Mucosa of stomach (tissue), 1 donor: ENCODE measurements around the gene SLC9A8.
"Not testable (repeated sequence)": the region's sequence is repeated elsewhere in the genome, so short reads cannot be mapped to it uniquely, and the experiment has no call there.

Experiments
- H3K27me3 ChIP-seq: one replicate; pipeline ENCODE4 v1.7.0; 2013; ENCODE audit warnings: mild to moderate bottlenecking, low read length; ENCODE audit not compliant: control insufficient read depth, insufficient read depth
- H3K36me3 ChIP-seq: one replicate; pipeline ENCODE4 v1.7.0; 2013; ENCODE audit warnings: low read length; ENCODE audit not compliant: control insufficient read depth, insufficient read depth
- H3K4me1 ChIP-seq: one replicate; pipeline ENCODE4 v1.7.0; 2013; ENCODE audit warnings: mild to moderate bottlenecking, low read length; ENCODE audit not compliant: control insufficient read depth, insufficient read depth
- H3K4me3 ChIP-seq: one replicate; pipeline ENCODE4 v1.7.0; 2013; ENCODE audit warnings: low read length
- H3K9ac ChIP-seq: one replicate; pipeline ENCODE4 v1.7.0; 2013; ENCODE audit warnings: mild to moderate bottlenecking, low read length, moderate library complexity
- H3K9me3 ChIP-seq: one replicate; pipeline ENCODE4 v1.7.0; 2013; ENCODE audit warnings: mild to moderate bottlenecking, low read length, moderate library complexity; ENCODE audit not compliant: control insufficient read depth
- donor health status: Pancreatic carcinoma.

The SLC9A8 gene

GRCh38 chr20:49812507-49813304, at the start of gene SLC9A8:
Gene SLC9A8, plus strand, starts transcription at chr20:49812828. Its CDS starts 95 bp downstream, at chr20:49812923.
- Histone ChIP-seq H3K9me3 (no peaks in the 10 kb centered on the region), H3K4me1 (peaks cover 28% of the 10 kb centered on the region), H3K36me3 (no peaks in the 10 kb centered on the region), H3K9ac (peak within 1 kb of the TSS; percentile 89), H3K4me3 (peak within 1 kb of the TSS; percentile 95), H3K27me3 (no peaks in the 10 kb centered on the region)

- Histone ChIP-seq H3K4me3 (no peak overlapping the region), H3K4me1 (peaks cover 27% of the 10 kb centered on the region), H3K9ac (no peak overlapping the region)
Measured at GRCh38 chr20:49762940-49763766, 49.5 kb upstream of the SLC9A8 start.

GRCh38 chr20:49765413-49765736, 47.3 kb upstream of the SLC9A8 start:
- no peak overlapping the region for H3K4me3 ChIP-seq

More at GRCh38 chr20:49762940-49763766, 49.5 kb upstream of the SLC9A8 start:
- H3K36me3 ChIP-seq, result no peaks in the 10 kb centered on the region
- no peaks in the 10 kb centered on the region for H3K27me3 ChIP-seq
- no peaks in the 10 kb centered on the region for H3K9me3 ChIP-seq

GRCh38 chr20:49765846-49766541, 46.6 kb upstream of the SLC9A8 start:
- Histone ChIP-seq H3K27me3 (no peaks in the 10 kb centered on the region), H3K9me3 (no peaks in the 10 kb centered on the region), H3K36me3 (no peaks in the 10 kb centered on the region), H3K4me3 (no peak overlapping the region), H3K4me1 (peaks cover 47% of the 10 kb centered on the region), H3K9ac (no peak overlapping the region)

More at GRCh38 chr20:49765413-49765736, 47.3 kb upstream of the SLC9A8 start:
- Histone ChIP-seq H3K36me3 (no peaks in the 10 kb centered on the region), H3K4me1 (peaks cover 41% of the 10 kb centered on the region), H3K27me3 (no peaks in the 10 kb centered on the region), H3K9ac (no peak overlapping the region), H3K9me3 (no peaks in the 10 kb centered on the region)

GRCh38 chr20:49766979-49767521, 45.6 kb upstream of the SLC9A8 start:
- Histone ChIP-seq H3K9ac (no peak overlapping the region), H3K9me3 (no peaks in the 10 kb centered on the region), H3K4me3 (no peak overlapping the region), H3K36me3 (no peaks in the 10 kb centered on the region), H3K27me3 (no peaks in the 10 kb centered on the region), H3K4me1 (peaks cover 56% of the 10 kb centered on the region)

- Histone ChIP-seq H3K4me1 (peaks cover 67% of the 10 kb centered on the region), H3K36me3 (no peaks in the 10 kb centered on the region), H3K27me3 (no peaks in the 10 kb centered on the region), H3K9ac (peak overlapping the region; percentile 14), H3K4me3 (peak overlapping the region; percentile 3), H3K9me3 (no peaks in the 10 kb centered on the region)
Measured at GRCh38 chr20:49768204-49769047, 44.2 kb upstream of the SLC9A8 start.

- H3K9me3 ChIP-seq, result no peaks in the 10 kb centered on the region
- H3K9ac ChIP-seq, result no peak overlapping the region
- no peaks in the 10 kb centered on the region for H3K27me3 ChIP-seq
- H3K4me1 ChIP-seq, result peaks cover 71% of the 10 kb centered on the region
- no peak overlapping the region for H3K4me3 ChIP-seq
- no peaks in the 10 kb centered on the region for H3K36me3 ChIP-seq
Measured at GRCh38 chr20:49769048-49769581, 43.5 kb upstream of the SLC9A8 start.

GRCh38 chr20:49770634-49771033, 42.0 kb upstream of the SLC9A8 start:
- Histone ChIP-seq H3K4me1 (peaks cover 75% of the 10 kb centered on the region), H3K27me3 (no peaks in the 10 kb centered on the region), H3K9me3 (no peaks in the 10 kb centered on the region)

GRCh38 chr20:49774213-49774612, 38.4 kb upstream of the SLC9A8 start:
- H3K36me3 ChIP-seq, H3K4me3 ChIP-seq, H3K9ac ChIP-seq, H3K9me3 ChIP-seq, H3K27me3 ChIP-seq: not testable (repeated sequence)
- peaks cover 51% of the 10 kb centered on the region for H3K4me1 ChIP-seq

More at GRCh38 chr20:49770634-49771033, 42.0 kb upstream of the SLC9A8 start:
- no peaks in the 10 kb centered on the region for H3K36me3 ChIP-seq
- H3K4me3 ChIP-seq, result no peak overlapping the region
- H3K9ac ChIP-seq, result no peak overlapping the region

- Histone ChIP-seq H3K4me1 (peaks cover 49% of the 10 kb centered on the region), H3K9ac (peak overlapping the region; percentile 55), H3K9me3 (no peaks in the 10 kb centered on the region), H3K4me3 (no peak overlapping the region), H3K27me3 (no peaks in the 10 kb centered on the region), H3K36me3 (no peaks in the 10 kb centered on the region)
Measured at GRCh38 chr20:49775229-49775693, 37.4 kb upstream of the SLC9A8 start.

GRCh38 chr20:49779972-49780371, 32.7 kb upstream of the SLC9A8 start:
- no peak overlapping the region for H3K9ac ChIP-seq
- H3K27me3 ChIP-seq, result no peaks in the 10 kb centered on the region
- H3K9me3 ChIP-seq, result no peaks in the 10 kb centered on the region
- H3K4me1 ChIP-seq, result peaks cover 20% of the 10 kb centered on the region
- H3K4me3 ChIP-seq, result no peak overlapping the region
- H3K36me3 ChIP-seq, result no peaks in the 10 kb centered on the region
